ENCODE data around the gene DNAJA3.

GRCh38 chr16:4390266-4391260 lies 35.1 kb upstream of the DNAJA3 start:
- TF ChIP-seq CTCF (IDR thresholded peaks at IDR 0.05) (no peak), EP300 (IDR thresholded peaks at IDR 0.05) (no peak), POLR2A (IDR thresholded peaks at IDR 0.05; ENCODE audit: low read depth) (no peak)
